K562 (cell line): ENCODE measurements around the gene IL23A. TPM values are rescaled to one million over a fixed set of nuclear protein-coding genes. Genes with fewer than 3 reads are reported as not detected.

Experiments
- ATAC-seq: fragments of 200-7000 bp; cut with Tn5 transposase; 3 replicates; pipeline ENCODE4 v1.9.1; 2020; ENCODE audit warnings: moderate library complexity
- BruUV-seq: library from RNA; stranded (reverse); fragments of 400-500 nt; replicated peaks from 2 replicates; lab custom pipeline; 2021; lab: Mats Ljungman, UMichigan
- CTCF ChIA-PET: fragments of 300-600 bp; formaldehyde crosslinking; extraction: SDS; loops from one replicate; lab custom pipeline; 2021; ENCODE audit warnings: low intra/inter-chr PET ratio; lab: Yijun Ruan, JAX
- POLR2A ChIA-PET: fragments of 300-600, 350-650 bp; sonication (Branson Sonifier 250); formaldehyde crosslinking; extraction: SDS; loops from one replicate; lab custom pipeline; 2021; ENCODE audit warnings: antibody characterized with exemption, inconsistent platforms; lab: Yijun Ruan, JAX
- DNase-seq, 4 experiments: peaks; one replicate each; pipeline versions ENCODE4 v3.0.0 to v3.0.0-alpha.2; 2011 to 2018; ENCODE audit warnings: low spot score in 3 of 4, mixed read lengths in 3 of 4; ENCODE audit errors: extremely low read depth in 1 of 4
- FAIRE-seq: peaks from 2 replicates; lab custom pipeline; 2011; peaks lifted over from hg19 to GRCh38; lab: Jason Lieb, UNC
- H2AFZ ChIP-seq: 2 replicates; pipeline ENCODE4 v1.6.0; 2011; ENCODE audit warnings: low read depth, low read length, control low read depth, inconsistent platforms
- H3K27ac ChIP-seq: fragments of 200-600 bp; 3 replicates; pipeline ENCODE4 v1.8.0; 2011; ENCODE audit warnings: low read depth, mild to moderate bottlenecking, control low read depth, inconsistent platforms, low read length, moderate library complexity, mixed read lengths; ENCODE audit errors: extremely low read depth
- H3K27me3 ChIP-seq, 2 experiments: fragments of 300-600 bp in 1 of 2; 2 replicates in 1 of 2; 3 replicates in 1 of 2; pipeline versions ENCODE4 v1.6.0 to v1.8.0; 2011; ENCODE audit warnings: inconsistent platforms in 2 of 2, low read length in 2 of 2, mild to moderate bottlenecking in 1 of 2, mixed read lengths in 1 of 2, moderate library complexity in 1 of 2; ENCODE audit not compliant: control insufficient read depth in 2 of 2, insufficient read depth in 2 of 2
- H3K36me3 ChIP-seq: fragments of 300-600 bp; 3 replicates; pipeline ENCODE4 v1.8.0; 2011; ENCODE audit warnings: mild to moderate bottlenecking, low read length, inconsistent platforms; ENCODE audit not compliant: control insufficient read depth, insufficient read depth
- H3K4me1 ChIP-seq, 2 experiments: fragments of 200-600 bp in 1 of 2; replicated peaks in 1 of 2; 2 replicates in 1 of 2; 3 replicates in 1 of 2; pipeline versions ENCODE4 v1.5.1 to v1.8.0; 2011; ENCODE audit warnings: inconsistent platforms in 2 of 2, low read length in 2 of 2, mild to moderate bottlenecking in 1 of 2, mixed read lengths in 1 of 2, moderate library complexity in 1 of 2; ENCODE audit not compliant: control insufficient read depth in 2 of 2, insufficient read depth in 2 of 2
- H3K4me2 ChIP-seq: 2 replicates; pipeline ENCODE4 v1.6.1; 2011; ENCODE audit warnings: low read length, control low read depth, inconsistent platforms, mixed read lengths; ENCODE audit not compliant: insufficient read depth
- H3K4me3 ChIP-seq: fragments of 200-600 bp; sonication (generic), shearing (Covaris generic); 2 replicates; pipeline ENCODE4 v1.5.1; 2016; ENCODE audit warnings: control low read depth, inconsistent platforms
- H3K79me2 ChIP-seq: fragments of 200-600 bp; 3 replicates; pipeline ENCODE4 v1.8.0; 2011; ENCODE audit warnings: low read length, inconsistent platforms; ENCODE audit not compliant: control insufficient read depth, insufficient read depth
- H3K9ac ChIP-seq, 2 experiments: 2 replicates each; pipeline versions ENCODE4 v1.6.0 to v1.6.1; 2011; ENCODE audit warnings: low read depth in 2 of 2, low read length in 2 of 2, control low read depth in 1 of 2, inconsistent platforms in 1 of 2, mild to moderate bottlenecking in 1 of 2, mixed read lengths in 1 of 2; ENCODE audit not compliant: insufficient read depth in 1 of 2
- H3K9me1 ChIP-seq: one replicate; pipeline ENCODE4 v1.6.0; 2011; ENCODE audit warnings: inconsistent platforms, mild to moderate bottlenecking, low read length, moderate library complexity; ENCODE audit not compliant: control insufficient read depth, insufficient read depth
- H3K9me3 ChIP-seq: replicated peaks from 2 replicates; pipeline ENCODE4 v1.5.1; 2011; ENCODE audit warnings: low read depth, low read length, inconsistent platforms; ENCODE audit not compliant: control insufficient read depth, insufficient read depth
- H4K20me1 ChIP-seq: replicated peaks from 2 replicates; pipeline ENCODE4 v1.6.1; 2011; ENCODE audit warnings: low read length, inconsistent platforms, mixed read lengths; ENCODE audit not compliant: control insufficient read depth, insufficient read depth
- CBFA2T2 ChIP-seq: fragments of 450-650 bp; conservative IDR thresholded peaks from 2 replicates; pipeline ENCODE4 v1.6.1; 2017; ENCODE audit warnings: mild to moderate bottlenecking
- CBFA2T3 ChIP-seq: fragments of 450-650 bp; IDR thresholded peaks from 2 replicates; pipeline ENCODE4 v1.6.1; 2017
- KDM5B ChIP-seq: fragments of 200-600 bp; sonication (generic); IDR thresholded peaks from 2 replicates; pipeline ENCODE4 v1.6.1; 2012; ENCODE audit warnings: low read depth, mild to moderate bottlenecking, moderate library complexity, low read length, control low read depth, inconsistent platforms; ENCODE audit not compliant: insufficient replicate concordance
- NBN ChIP-seq: fragments of 450-650 bp; IDR thresholded peaks from 2 replicates; pipeline ENCODE4 v1.6.1; 2016; ENCODE audit warnings: low read depth, mild to moderate bottlenecking
- NR2C1 ChIP-seq, 2 experiments: fragments of 450-650 bp; IDR thresholded peaks; 2 replicates each; pipeline ENCODE4 v1.6.1; 2017; ENCODE audit warnings: mild to moderate bottlenecking in 2 of 2, antibody characterized with exemption in 1 of 2, inconsistent platforms in 1 of 2, missing compliant biosample characterization in 1 of 2, missing genetic modification characterization in 1 of 2
- RFX7 ChIP-seq: fragments of 250-450 bp; sonication (Bioruptor Pico); IDR thresholded peaks from 2 replicates; pipeline ENCODE4 v1.5.1; 2021; ENCODE audit warnings: mild to moderate bottlenecking
- TAL1 ChIP-seq: fragments of 450-650 bp; IDR thresholded peaks from 2 replicates; pipeline ENCODE4 v1.6.1; 2016; ENCODE audit warnings: mild to moderate bottlenecking
- TCF3 ChIP-seq: sonication (generic); formaldehyde crosslinking; IDR thresholded peaks from 2 replicates; pipeline ENCODE4 v1.4.0; 2020; ENCODE audit warnings: mild to moderate bottlenecking, missing genetic modification reagents
- TRIM28 ChIP-seq: fragments of 450-650 bp; IDR thresholded peaks from 2 replicates; pipeline ENCODE4 v1.6.1; 2017
- WHSC1 ChIP-seq: IDR thresholded peaks from one replicate; pipeline ENCODE4 v1.6.1; 2012; ENCODE audit warnings: low read length, control low read depth, inconsistent platforms
- ZBTB8A ChIP-seq: fragments of 450-650 bp; IDR thresholded peaks from 2 replicates; pipeline ENCODE4 v1.6.1; 2018; ENCODE audit warnings: mild to moderate bottlenecking, moderate library complexity; ENCODE audit not compliant: partially characterized antibody
- ZNF12 ChIP-seq: sonication (generic); formaldehyde crosslinking; IDR thresholded peaks from 2 replicates; pipeline ENCODE4 v1.4.0; 2020; ENCODE audit warnings: mild to moderate bottlenecking, missing genetic modification reagents
- WGBS: fragments of 100-300 bp; shearing (Covaris generic); methylation state at CpG from one replicate; pipeline ENCODE4 v1.1.6; 2016; ENCODE audit warnings: low coverage, mixed read lengths; ENCODE audit not compliant: insufficient coverage; ENCODE audit errors: missing lambda C conversion rate; 5-methylcytosine and 5-hydroxymethylcytosine counted together
- in situ Hi-C: fragments of 300-500 bp; cut with MboI; formaldehyde crosslinking; loops from 4 replicates; pipeline ENCODE4 v1.15.0; 2018; ENCODE audit warnings: inconsistent platforms, mixed read lengths
- intact Hi-C: fragments of 100-400 bp; cut with micrococcal nuclease; formaldehyde crosslinking; loops from 2 replicates; pipeline ENCODE4 v1.14.2; 2022
- polyA plus RNA-seq, 8 experiments: library from polyadenylated mRNA; depleted of rRNA in 4 of 8; stranded (reverse) in 5 of 8; unstranded in 3 of 8; fragments of >200 nt; fragmentation: Nextera tagmentation in 2 of 8; fragmentation: Illumina TruSeq in 1 of 8; extraction: Ambion mirVana in 2 of 8; extraction: Trizol in 1 of 8; gene quantifications; 2 replicates each; pipeline versions ENCODE4 v1.2.1 to v1.2.3, GENCODE V29; 2011 to 2014; ENCODE audit warnings: inconsistent platforms in 1 of 8, missing spikeins in 1 of 8
- total RNA-seq, 7 experiments: library from RNA; depleted of rRNA in 6 of 7; stranded (reverse); fragments of >200 nt in 6 of 7; fragmentation: Illumina TruSeq in 2 of 7; extraction: Trizol in 2 of 7; gene quantifications; 2 replicates each; pipeline versions ENCODE4 v1.2.1 to v1.2.3, GENCODE V29; 2011 to 2021; ENCODE audit warnings: low replicate concordance in 1 of 7
- TF ChIP-seq, protein P1 (sequence below): fragments of 200-400 bp; formaldehyde crosslinking; IDR thresholded peaks from 2 replicates; pipeline ENCODE4 v1.6.1; 2017; ENCODE audit warnings: mild to moderate bottlenecking, low read depth, low read length, moderate library complexity

Gene IL23A
- total and polyA plus RNA-seq, 9 of the 15 experiments (the other 6 are each of a cell fraction or from before 2014, with no cell fraction given) = 4.4 to 37.2 (median 9.6) TPM

DNA sequence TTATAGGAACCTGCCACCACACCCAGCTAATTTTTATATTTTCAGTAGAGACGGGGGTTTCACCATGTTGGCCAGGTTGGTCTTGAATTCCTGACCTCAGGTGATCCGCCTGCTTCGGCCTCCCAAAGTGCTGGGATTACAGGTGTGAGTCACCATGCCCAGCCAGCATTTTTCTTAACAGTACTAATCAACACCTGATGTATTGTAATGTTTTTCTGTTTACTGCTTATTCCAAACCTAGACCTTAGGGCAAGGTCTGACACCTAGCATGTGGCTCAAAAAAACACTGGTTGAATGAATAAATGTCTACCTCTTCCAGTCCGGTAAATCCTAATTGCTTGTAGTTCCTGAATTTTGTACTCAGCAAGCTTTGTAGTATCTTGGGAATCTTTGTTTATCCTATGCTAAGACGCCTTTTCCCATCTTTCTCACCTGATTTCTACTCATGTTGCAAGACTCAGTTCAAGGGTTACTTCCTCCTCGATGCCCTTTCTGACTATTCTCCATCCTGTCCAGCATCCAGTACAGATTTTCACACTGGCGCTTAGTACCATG lies 7.7 kb upstream of the IL23A start:
- Histone ChIP-seq H3K9me1 (no peaks in the 10 kb centered on the region), H3K4me2 (no peak overlapping the region), H3K27ac (no peak overlapping the region; the same call in 2 of the 3 replicates), H2AFZ (no peak overlapping the region), H3K27me3 (no peaks in the 10 kb centered on the region), H3K36me3 (peaks cover 18% of the 10 kb centered on the region), H3K9ac (no peak overlapping the region), H3K9me3 (no peaks in the 10 kb centered on the region), H3K4me1 (peaks cover 25 to 43% of the 10 kb centered on the region in 2 experiments), H3K79me2 (peaks cover 17% of the 10 kb centered on the region), H4K20me1 (no peaks in the 10 kb centered on the region), H3K4me3 (no peak overlapping the region)
- no peak for ATAC-seq
- FAIRE-seq = no peak
- 87% methylated on average over 7 of the region's 7 CpGs for WGBS
- BruUV-seq = no TSS peak
- POLR2A ChIA-PET = interaction anchor here (3.7 kb wide), 1 partner anchor 14 kb away, joined by 26 read pairs; the partner anchor contains the start of gene CNPY2
- CTCF ChIA-PET = no interaction called here
- DNase-seq = no peak
- intact Hi-C loops = no loop called here
- in situ Hi-C loops = no loop called here
- no peak for TF ChIP-seq ZBTB8A
- no peak for TF ChIP-seq TRIM28
- no peak for TF ChIP-seq NBN
- TF ChIP-seq ZNF12 (CRISPR knock-in tag) = no peak

DNA sequence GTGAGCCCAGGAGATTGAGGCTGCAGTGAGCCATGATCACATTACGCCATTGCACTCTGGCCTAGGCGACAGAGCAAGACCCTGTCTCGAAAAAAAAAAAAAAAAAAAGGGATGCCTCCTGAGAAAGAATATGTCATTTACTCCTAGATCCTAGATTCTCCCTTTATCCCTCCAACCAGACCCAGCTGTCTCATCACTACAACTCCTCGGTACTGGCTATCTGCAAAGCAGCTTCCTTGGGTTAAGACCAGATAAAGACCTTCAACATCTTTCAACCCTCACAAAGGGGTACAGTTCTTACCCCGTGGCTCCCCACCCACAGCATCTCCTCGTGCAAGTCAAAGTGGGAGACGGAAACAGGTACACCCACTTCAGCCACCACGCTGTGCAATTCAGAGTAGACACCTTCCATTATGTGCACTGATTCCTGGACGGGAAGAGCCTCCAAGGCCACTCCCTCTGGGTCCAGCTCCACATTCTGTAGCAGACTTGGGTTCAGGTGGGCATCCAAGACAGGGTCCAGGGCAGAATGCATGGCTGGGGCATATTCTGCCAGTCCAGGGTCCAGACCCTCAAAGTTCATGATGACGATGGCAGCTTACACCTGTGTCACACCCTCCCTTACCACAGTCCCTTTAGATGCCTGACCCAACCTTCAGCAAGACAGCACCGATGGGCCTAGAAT lies 6.0 kb upstream of the IL23A start:
- H3K79me2 ChIP-seq = peaks cover 21% of the 10 kb centered on the region
- peak overlapping the region; percentile 64 for H3K4me3 ChIP-seq
- peaks cover 3% of the 10 kb centered on the region for H3K9me1 ChIP-seq
- H3K9me3 ChIP-seq = no peaks in the 10 kb centered on the region
- intact Hi-C loops (loop anchor here (2.0 kb wide), 1 partner anchor 16 kb away; no protein-coding TSS in a partner anchor), in situ Hi-C loops (no loop called here)
- peak overlapping the region; percentile 88 to 95; a peak in 3 of 4 replicates for H3K9ac ChIP-seq
- H3K4me1 ChIP-seq = peaks cover 31 to 56% of the 10 kb centered on the region in 2 experiments
- 42% methylated on average over 10 of the region's 11 CpGs for WGBS
- peak in 1 of 4 experiments; percentile 32 for DNase-seq
- ATAC-seq = no peak
- H2AFZ ChIP-seq = peak overlapping the region; percentile 95
- BruUV-seq = no TSS peak
- H3K27me3 ChIP-seq = no peaks in the 10 kb centered on the region
- ChIA-PET POLR2A (interaction anchor here (0.5 to 19.0 kb wide), 17 partner anchors 9 to 283 kb away, joined by 3 to 274 read pairs (median 4); partner anchors contain the start of genes APOF, CNPY2, SPRYD4 and STAT2), CTCF (no interaction called here)
- H3K4me2 ChIP-seq = peak overlapping the region; percentile 98
- no peak for FAIRE-seq
- peaks cover 3% of the 10 kb centered on the region; the same call in 2 of the 3 replicates for H3K36me3 ChIP-seq
- TF ChIP-seq, protein P1, sequence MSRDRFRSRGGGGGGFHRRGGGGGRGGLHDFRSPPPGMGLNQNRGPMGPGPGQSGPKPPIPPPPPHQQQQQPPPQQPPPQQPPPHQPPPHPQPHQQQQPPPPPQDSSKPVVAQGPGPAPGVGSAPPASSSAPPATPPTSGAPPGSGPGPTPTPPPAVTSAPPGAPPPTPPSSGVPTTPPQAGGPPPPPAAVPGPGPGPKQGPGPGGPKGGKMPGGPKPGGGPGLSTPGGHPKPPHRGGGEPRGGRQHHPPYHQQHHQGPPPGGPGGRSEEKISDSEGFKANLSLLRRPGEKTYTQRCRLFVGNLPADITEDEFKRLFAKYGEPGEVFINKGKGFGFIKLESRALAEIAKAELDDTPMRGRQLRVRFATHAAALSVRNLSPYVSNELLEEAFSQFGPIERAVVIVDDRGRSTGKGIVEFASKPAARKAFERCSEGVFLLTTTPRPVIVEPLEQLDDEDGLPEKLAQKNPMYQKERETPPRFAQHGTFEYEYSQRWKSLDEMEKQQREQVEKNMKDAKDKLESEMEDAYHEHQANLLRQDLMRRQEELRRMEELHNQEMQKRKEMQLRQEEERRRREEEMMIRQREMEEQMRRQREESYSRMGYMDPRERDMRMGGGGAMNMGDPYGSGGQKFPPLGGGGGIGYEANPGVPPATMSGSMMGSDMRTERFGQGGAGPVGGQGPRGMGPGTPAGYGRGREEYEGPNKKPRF = no peak
- no peak for TF ChIP-seq RFX7 (CRISPR knock-in tag)
- TF ChIP-seq KDM5B = peak; percentile 2
- peak; percentile 28; the same call in 1 of the 2 replicates for TF ChIP-seq TAL1
- peak; percentile 67 for TF ChIP-seq CBFA2T3
- peak; percentile 51 for TF ChIP-seq TCF3 (CRISPR knock-in tag)
- TF ChIP-seq WHSC1 = peak; percentile 72
- peak; percentile 39; the same call in 1 of the 2 replicates for TF ChIP-seq CBFA2T2
- no peak for TF ChIP-seq NR2C1 (IDR thresholded peaks at IDR 0.05)
- peak; percentile 7; the same call in 1 of the 2 replicates for TF ChIP-seq NR2C1 (tag; IDR thresholded peaks at IDR 0.05)
- peak overlapping the region; percentile 98 for H3K27ac ChIP-seq
- H4K20me1 ChIP-seq = no peaks in the 10 kb centered on the region
